Gastrocnemius medialis (tissue), 4 donors: ENCODE data around the gene PDCD5. TPM values are rescaled to one million over a fixed set of nuclear protein-coding genes. Genes with fewer than 3 reads are reported as not detected.

Experiments used
- ATAC-seq, 2 donors: fragments of 150-250 bp; one replicate each; pipeline ENCODE4 v1.9.1; 2016
- DNase-seq, 2 donors: peaks; one replicate each; pipeline ENCODE4 v3.0.0-alpha.2; 2019
- H3K27ac ChIP-seq, 4 donors: fragments of 200-600 bp; sonication (generic); 1 replicate in 1 of 4; 2 replicates in 3 of 4; pipeline ENCODE4 v1.5.1; 2016 to 2018; ENCODE audit warnings: mild to moderate bottlenecking in 2 of 4, moderate library complexity in 1 of 4
- H3K27me3 ChIP-seq, 3 donors: fragments of 200-600 bp; sonication (generic) in 2 of 3; 1 replicate in 1 of 3; 2 replicates in 2 of 3; pipeline versions ENCODE4 v1.5.1 to v1.6.0; 2016 to 2019; ENCODE audit warnings: mild to moderate bottlenecking in 1 of 3, moderate library complexity in 1 of 3
- H3K36me3 ChIP-seq, 2 donors: fragments of 200-600 bp; sonication (generic) in 1 of 2; one replicate each; pipeline ENCODE4 v1.5.1; 2017 to 2018
- H3K4me1 ChIP-seq, 2 donors: fragments of 200-600 bp; sonication (generic) in 1 of 2; one replicate each; pipeline ENCODE4 v1.5.1; 2016 to 2017; ENCODE audit warnings: mild to moderate bottlenecking in 2 of 2
- H3K4me3 ChIP-seq, 4 donors: fragments of 200-600 bp; sonication (generic) in 3 of 4; 1 replicate in 1 of 4; 2 replicates in 3 of 4; pipeline ENCODE4 v1.5.1; 2016 to 2019; ENCODE audit warnings: mild to moderate bottlenecking in 2 of 4
- H3K9me3 ChIP-seq, 3 donors: fragments of 200-600 bp; sonication (generic) in 2 of 3; 1 replicate in 1 of 3; 2 replicates in 2 of 3; pipeline ENCODE4 v1.5.1; 2016 to 2019
- POLR2A ChIP-seq, 2 donors: fragments of 450-650 bp; IDR thresholded peaks; one replicate each; pipeline ENCODE4 v1.6.1; 2017; ENCODE audit warnings: antibody characterized with exemption in 2 of 2, mild to moderate bottlenecking in 2 of 2, moderate library complexity in 2 of 2
- in situ Hi-C, 4 donors: fragments of 200-750 bp; cut with MboI; loops; one replicate each; pipeline versions ENCODE4 v1.15.0 to v1.8.0; 2017; ENCODE audit warnings: low sequenced_read_pairs in 4 of 4
- intact Hi-C: fragments of 100-400 bp; cut with DNase I; formaldehyde crosslinking; loops from one replicate; pipeline ENCODE4 v1.15.1; 2023; ENCODE audit warnings: low total_unique reads
- total RNA-seq, 4 donors: library from RNA; depleted of rRNA; stranded (reverse); fragments of >200 nt; gene quantifications; one replicate each; pipeline versions ENCODE4 v1.1.0 to v1.2.3, GENCODE V29; 2016
- TF ChIP-seq, protein P1 (sequence below), 5 experiments: fragments of 450-650 bp in 3 of 5; fragments of 200-600 bp in 2 of 5; sonication (generic) in 2 of 5; IDR thresholded peaks in 4 of 5; conservative IDR thresholded peaks in 1 of 5; 1 replicate in 4 of 5; 2 replicates in 1 of 5; pipeline ENCODE4 v1.5.1; 2016 to 2019; ENCODE audit warnings: antibody characterized with exemption in 5 of 5, mild to moderate bottlenecking in 3 of 5, moderate library complexity in 3 of 5

The PDCD5 gene
- total RNA-seq, 4 donors from 2014 or later, result 121 to 201 (median 170) TPM

DNA sequence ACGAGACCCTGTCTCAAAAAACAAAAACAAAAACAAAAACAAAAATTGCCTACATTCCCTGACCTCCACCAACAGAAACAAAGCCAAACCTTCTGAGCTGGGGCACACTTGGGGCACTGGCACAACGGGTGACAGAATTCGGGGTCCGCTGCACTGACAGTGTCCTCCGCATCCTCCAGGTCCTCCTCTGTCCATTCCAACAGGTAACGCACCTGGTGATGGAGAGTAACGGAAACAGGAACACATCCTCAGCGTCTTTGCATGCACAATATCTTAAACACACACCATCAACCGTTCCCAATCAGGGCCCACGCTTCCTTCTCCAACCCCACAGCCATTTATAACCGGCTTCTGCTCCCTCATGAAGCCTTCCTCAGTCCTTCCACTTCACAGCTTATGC, 34.6 kb downstream of the PDCD5 start:
- in situ Hi-C loops, result no loop called here
- DNase-seq (no peak), ATAC-seq (no peak)
- H3K9me3 ChIP-seq, result no peaks in the 10 kb centered on the region
- H3K27ac ChIP-seq, result no peak overlapping the region
- H3K4me3 ChIP-seq, result no peak overlapping the region
- TF ChIP-seq, protein P1, sequence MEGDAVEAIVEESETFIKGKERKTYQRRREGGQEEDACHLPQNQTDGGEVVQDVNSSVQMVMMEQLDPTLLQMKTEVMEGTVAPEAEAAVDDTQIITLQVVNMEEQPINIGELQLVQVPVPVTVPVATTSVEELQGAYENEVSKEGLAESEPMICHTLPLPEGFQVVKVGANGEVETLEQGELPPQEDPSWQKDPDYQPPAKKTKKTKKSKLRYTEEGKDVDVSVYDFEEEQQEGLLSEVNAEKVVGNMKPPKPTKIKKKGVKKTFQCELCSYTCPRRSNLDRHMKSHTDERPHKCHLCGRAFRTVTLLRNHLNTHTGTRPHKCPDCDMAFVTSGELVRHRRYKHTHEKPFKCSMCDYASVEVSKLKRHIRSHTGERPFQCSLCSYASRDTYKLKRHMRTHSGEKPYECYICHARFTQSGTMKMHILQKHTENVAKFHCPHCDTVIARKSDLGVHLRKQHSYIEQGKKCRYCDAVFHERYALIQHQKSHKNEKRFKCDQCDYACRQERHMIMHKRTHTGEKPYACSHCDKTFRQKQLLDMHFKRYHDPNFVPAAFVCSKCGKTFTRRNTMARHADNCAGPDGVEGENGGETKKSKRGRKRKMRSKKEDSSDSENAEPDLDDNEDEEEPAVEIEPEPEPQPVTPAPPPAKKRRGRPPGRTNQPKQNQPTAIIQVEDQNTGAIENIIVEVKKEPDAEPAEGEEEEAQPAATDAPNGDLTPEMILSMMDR (IDR thresholded peaks at IDR 0.05 in 4 of 5, conservative IDR thresholded peaks at IDR 0.05 in 1 of 5), result no peak
- no peak for TF ChIP-seq POLR2A (IDR thresholded peaks at IDR 0.05)
- H3K36me3 ChIP-seq, result peaks cover 0 to 86% of the 10 kb centered on the region in 2 donors
- no peaks in the 10 kb centered on the region for H3K4me1 ChIP-seq
- intact Hi-C loops, result no loop called here
- no peaks in the 10 kb centered on the region for H3K27me3 ChIP-seq

DNA sequence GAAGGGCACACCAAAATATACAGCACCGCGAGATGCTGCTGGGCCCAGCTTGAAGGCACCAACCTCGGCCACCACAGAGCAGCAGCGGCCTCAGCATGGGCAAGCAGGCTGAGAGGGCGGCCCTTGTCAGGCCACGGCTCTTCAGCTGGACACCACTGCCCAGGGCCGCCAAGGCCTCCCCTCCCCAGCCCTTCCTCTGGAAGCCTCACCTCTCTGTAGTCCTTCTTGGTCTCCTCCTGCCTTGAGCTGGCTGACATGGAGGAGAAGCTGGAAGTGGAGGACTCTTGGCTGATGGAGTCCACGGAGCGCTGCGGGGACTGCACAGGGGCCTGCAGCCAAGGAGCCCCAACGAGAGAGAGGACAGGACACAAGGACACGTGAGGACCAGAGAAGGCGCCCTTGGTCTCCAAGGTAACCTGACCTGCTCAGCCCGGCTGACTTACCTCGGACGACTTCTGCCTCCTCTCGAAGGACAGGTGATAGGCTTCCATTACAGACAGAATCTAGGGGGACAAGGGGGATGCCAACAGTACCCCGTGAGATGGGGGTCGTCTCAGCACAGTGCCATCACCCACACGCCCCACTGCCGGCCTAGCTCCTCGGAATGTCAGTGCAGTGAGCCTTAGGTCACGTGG, 38.2 kb downstream of the PDCD5 start:
- ATAC-seq, result no peak
- in situ Hi-C loops, result no loop called here
- TF ChIP-seq, protein P1 (IDR thresholded peaks at IDR 0.05 in 4 of 5, conservative IDR thresholded peaks at IDR 0.05 in 1 of 5), result no peak
- TF ChIP-seq POLR2A (IDR thresholded peaks at IDR 0.05), result no peak

DNA sequence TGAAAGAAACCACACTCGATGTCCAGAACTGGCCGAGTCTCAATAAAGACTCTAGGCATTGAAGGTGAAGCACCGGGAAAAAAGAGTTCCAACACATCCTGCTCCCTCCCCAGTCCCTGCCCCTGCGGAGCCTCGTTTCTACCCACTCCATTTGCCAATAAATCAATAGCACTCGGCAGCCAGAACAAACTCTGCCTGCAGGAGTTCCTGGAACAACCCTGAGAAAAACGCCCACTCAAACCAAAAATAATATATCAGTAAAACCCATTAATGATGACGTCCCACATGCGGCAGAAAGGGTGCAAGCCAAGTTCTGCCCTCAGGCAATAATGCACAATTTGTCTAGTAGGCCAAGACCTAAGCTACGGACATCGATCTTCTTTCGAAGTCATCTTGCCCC, 41.0 kb downstream of the PDCD5 start:
- Histone ChIP-seq H3K27me3 (no peaks in the 10 kb centered on the region), H3K4me3 (no peak overlapping the region), H3K27ac (no peak overlapping the region), H3K36me3 (peaks cover 0 to 91% of the 10 kb centered on the region in 2 donors), H3K4me1 (no peaks in the 10 kb centered on the region), H3K9me3 (no peaks in the 10 kb centered on the region)
- TF ChIP-seq, protein P1 (IDR thresholded peaks at IDR 0.05 in 4 of 5, conservative IDR thresholded peaks at IDR 0.05 in 1 of 5), result no peak
- intact Hi-C loops, result no loop called here
- ATAC-seq (no peak), DNase-seq (no peak)
- in situ Hi-C loops, result no loop called here

More for the DNA sequence above, 38.2 kb downstream of the PDCD5 start:
- Histone ChIP-seq H3K27me3 (no peaks in the 10 kb centered on the region), H3K27ac (no peak overlapping the region), H3K4me1 (no peaks in the 10 kb centered on the region), H3K36me3 (peaks cover 0 to 92% of the 10 kb centered on the region in 2 donors), H3K9me3 (no peaks in the 10 kb centered on the region), H3K4me3 (no peak overlapping the region)
- intact Hi-C loops, result no loop called here
- DNase-seq, result no peak

DNA sequence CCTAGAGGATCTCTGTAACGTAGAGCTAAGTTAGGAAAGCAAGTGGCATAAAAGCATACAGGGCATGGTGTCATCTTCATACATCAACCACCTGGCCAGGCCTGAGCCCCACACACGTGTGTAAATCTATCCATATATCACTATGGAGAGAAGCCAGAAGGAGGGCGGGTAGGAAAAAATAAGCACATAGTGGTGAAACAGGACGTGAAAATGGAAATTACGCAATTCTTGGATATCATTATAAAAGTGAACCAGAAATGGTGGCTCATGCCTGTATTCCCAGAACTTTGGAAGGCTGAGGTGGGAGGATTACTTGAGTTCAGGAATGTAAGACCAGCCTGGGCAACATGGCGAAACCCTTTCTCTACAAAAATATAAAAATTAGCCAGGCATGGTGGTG, 43.4 kb downstream of the PDCD5 start:
- Histone ChIP-seq H3K36me3 (peaks cover 0 to 91% of the 10 kb centered on the region in 2 donors), H3K9me3 (no peaks in the 10 kb centered on the region), H3K4me3 (no peak overlapping the region), H3K4me1 (no peaks in the 10 kb centered on the region), H3K27me3 (no peaks in the 10 kb centered on the region), H3K27ac (no peak overlapping the region)
- no peak for ATAC-seq
- in situ Hi-C loops (no loop called here), intact Hi-C loops (no loop called here)
- DNase-seq, result no peak
- TF ChIP-seq, protein P1 (IDR thresholded peaks at IDR 0.05 in 4 of 5, conservative IDR thresholded peaks at IDR 0.05 in 1 of 5), result no peak

DNA sequence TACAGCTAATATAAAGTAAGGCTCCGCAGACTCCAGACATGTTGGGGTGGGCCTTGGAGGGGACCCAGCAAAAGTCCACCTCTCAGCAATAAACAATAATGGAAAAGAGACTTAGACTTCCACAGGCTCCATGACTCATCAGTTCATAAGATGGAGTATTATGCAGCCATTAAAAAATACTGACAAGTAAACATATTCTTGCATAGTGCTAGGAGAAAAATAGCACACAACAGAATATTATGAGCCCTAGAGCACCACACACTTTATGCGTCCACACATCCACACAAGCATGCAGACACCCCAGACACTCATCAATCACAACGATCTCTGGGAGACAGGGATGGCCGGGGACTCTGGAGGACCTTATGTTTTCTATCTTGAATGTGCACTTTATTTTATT, 46.0 kb downstream of the PDCD5 start:
- H3K27ac ChIP-seq, result no peak overlapping the region
- no peaks in the 10 kb centered on the region for H3K27me3 ChIP-seq
- ATAC-seq (no peak), DNase-seq (no peak)
- no peak overlapping the region for H3K4me3 ChIP-seq
- peaks cover 0 to 94% of the 10 kb centered on the region in 2 donors for H3K36me3 ChIP-seq
- TF ChIP-seq, protein P1 (IDR thresholded peaks at IDR 0.05 in 4 of 5, conservative IDR thresholded peaks at IDR 0.05 in 1 of 5), result no peak
- TF ChIP-seq POLR2A (IDR thresholded peaks at IDR 0.05), result no peak
- no peaks in the 10 kb centered on the region for H3K4me1 ChIP-seq
- no peaks in the 10 kb centered on the region for H3K9me3 ChIP-seq
- in situ Hi-C loops (no loop called here), intact Hi-C loops (no loop called here)
